Measurements from ENCODE around the gene TXNDC11. TPM values are rescaled to one million over a fixed set of nuclear protein-coding genes. Genes with fewer than 3 reads are reported as not detected.

TXNDC11 gene
- total and polyA plus RNA-seq, 10 of the 15 experiments (the other 5 are each of a cell fraction or from before 2014, with no cell fraction given) = 1.7 to 86.7 (median 54.4) TPM

- TF ChIP-seq ZNF687 (IDR thresholded peaks at IDR 0.05) (peak; percentile 96), PAX8 (IDR thresholded peaks at IDR 0.05) (no peak), PKNOX1 (IDR thresholded peaks at IDR 0.05) (0 out of 2 replicates have a peak, but pooled peaks have one; percentile 26)
These were observed 834 bp upstream of the TXNDC11 start (continued) for GRCh38 chr16:11743308-11744074.

GRCh38 chr16:11742093-11742535, 543 bp downstream of the TXNDC11 start:
- FAIRE-seq = no peak
- intact Hi-C loops (cut with micrococcal nuclease; ENCODE audit: unreplicated experiment) (loop anchor here (2.0 to 5.0 kb wide), 2 partner anchors 40 to 55 kb away; partner anchors contain the start of gene ZC3H7A), in situ Hi-C loops (cut with MboI) (no loop called here)
- Histone ChIP-seq H3K9me3 (replicated peaks; ENCODE audit: control insufficient read depth, insufficient read depth, low read length) (no peaks in the 10 kb centered on the region), H4K20me1 (ENCODE audit: control insufficient read depth, insufficient read depth) (no peaks in the 10 kb centered on the region; the same call in 1 of the 2 replicates), H3K27me3 (replicated peaks in 1 of 2; ENCODE audit: control insufficient read depth in 2 of 2, insufficient read depth in 2 of 2, low read length in 1 of 2) (no peaks in the 10 kb centered on the region), H3K4me3 (peak overlapping the region; percentile 83), H3K4me1 (ENCODE audit: control insufficient read depth, insufficient read depth, low read length) (peaks cover 13% of the 10 kb centered on the region), H2AFZ (ENCODE audit: control insufficient read depth, low read depth, low read length) (peak overlapping the region; percentile 48), H3K4me2 (ENCODE audit: control insufficient read depth, insufficient read depth) (peak overlapping the region; percentile 44; the same call in 1 of the 2 replicates), H3K36me3 (ENCODE audit: control insufficient read depth in 2 of 2, insufficient read depth in 2 of 2, low read length in 1 of 2) (peaks cover 0 to under 1% of the 10 kb centered on the region in 2 experiments; a peak in 1 of 4 replicates), H3K79me2 (ENCODE audit: control insufficient read depth, insufficient read depth, low read length) (peaks cover 64% of the 10 kb centered on the region), H3K27ac (ENCODE audit: control insufficient read depth, insufficient read depth) (peak overlapping the region; percentile 75), H3K9ac (ENCODE audit: control insufficient read depth, insufficient read depth, low read length) (peak overlapping the region; percentile 95)
- CTCF ChIA-PET = interaction anchor here (0.5 to 5.3 kb wide), 8 partner anchors 9 to 210 kb away, joined by 3 to 42 read pairs (median 5); partner anchors contain the start of gene ZC3H7A
- DNase-seq (ENCODE audit: low read depth, low spot score) = no peak
- peak; percentile 42 for ATAC-seq
- RAD21 ChIA-PET (ENCODE audit: unreplicated experiment) = interaction anchor here (0.9 to 3.8 kb wide), 15 partner anchors 9 to 335 kb away, joined by 3 to 53 read pairs (median 8); partner anchors contain the start of gene ZC3H7A
- WGBS (ENCODE audit: insufficient coverage, insufficient replicate concordance, low lambda C conversion rate, missing lambda C conversion rate) = under 1% methylated on average over 36 of the region's 37 CpGs
- SMC1A ChIA-PET (ENCODE audit: uncharacterized antibody, unreplicated experiment) = interaction anchor here (0.7 to 9.4 kb wide), 10 partner anchors 10 to 210 kb away, joined by 3 to 124 read pairs (median 4); partner anchors contain the start of genes RSL1D1 and ZC3H7A
- BruUV-seq (replicated peaks) = no TSS peak
- POLR2A ChIA-PET = interaction anchor here (0.5 to 9.2 kb wide), 22 partner anchors 9 to 162 kb away, joined by 3 to 164 read pairs (median 4); partner anchors contain the start of gene ZC3H7A
- TF ChIP-seq NBN (IDR thresholded peaks at IDR 0.05) (no peak), ZBTB11 (CRISPR knock-in tag; IDR thresholded peaks at IDR 0.05) (0 out of 2 replicates have a peak, but pooled peaks have one; percentile 4), TAF1 (IDR thresholded peaks at IDR 0.05; ENCODE audit: borderline replicate concordance, low read depth, low read length) (0 out of 2 replicates have a peak, but pooled peaks have one; percentile 7), GATAD2B (conservative IDR thresholded peaks at IDR 0.05; ENCODE audit: low read depth) (peak; percentile 90)
